Testis (tissue), 2 donors: ENCODE measurements around the gene BZW2.

Experiments used
- POLR2A ChIP-seq: fragments of 450-650 bp; IDR thresholded peaks from one replicate; pipeline ENCODE4 v1.6.1; 2017; ENCODE audit warnings: antibody characterized with exemption, mild to moderate bottlenecking, moderate library complexity
- TF ChIP-seq, protein P1 (sequence below), 3 experiments: fragments of 450-650 bp in 2 of 3; fragments of 200-600 bp in 1 of 3; sonication (generic) in 1 of 3; IDR thresholded peaks; one replicate each; pipeline ENCODE4 v1.5.1; 2016 to 2019; ENCODE audit warnings: antibody characterized with exemption in 3 of 3, mild to moderate bottlenecking in 2 of 3, moderate library complexity in 1 of 3

DNA sequence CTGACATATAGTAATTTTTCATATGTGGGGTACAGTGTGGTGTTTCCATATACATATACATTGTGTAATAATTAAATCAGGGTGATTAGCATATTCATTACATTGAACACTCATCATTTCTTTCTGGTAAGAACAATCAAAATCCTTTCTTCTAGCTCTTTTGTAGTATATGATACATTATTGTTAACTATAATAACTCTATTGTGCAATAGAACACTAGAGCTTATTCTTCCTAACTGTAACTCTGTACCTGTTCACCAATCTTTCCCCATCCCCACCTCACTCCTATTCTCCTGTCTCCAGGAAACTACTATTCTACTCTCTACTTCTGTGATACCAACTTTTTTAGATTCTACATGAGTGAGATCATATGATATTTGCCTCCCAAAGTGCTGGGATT lies 9.4 kb downstream of the BZW2 start:
- TF ChIP-seq, protein P1, sequence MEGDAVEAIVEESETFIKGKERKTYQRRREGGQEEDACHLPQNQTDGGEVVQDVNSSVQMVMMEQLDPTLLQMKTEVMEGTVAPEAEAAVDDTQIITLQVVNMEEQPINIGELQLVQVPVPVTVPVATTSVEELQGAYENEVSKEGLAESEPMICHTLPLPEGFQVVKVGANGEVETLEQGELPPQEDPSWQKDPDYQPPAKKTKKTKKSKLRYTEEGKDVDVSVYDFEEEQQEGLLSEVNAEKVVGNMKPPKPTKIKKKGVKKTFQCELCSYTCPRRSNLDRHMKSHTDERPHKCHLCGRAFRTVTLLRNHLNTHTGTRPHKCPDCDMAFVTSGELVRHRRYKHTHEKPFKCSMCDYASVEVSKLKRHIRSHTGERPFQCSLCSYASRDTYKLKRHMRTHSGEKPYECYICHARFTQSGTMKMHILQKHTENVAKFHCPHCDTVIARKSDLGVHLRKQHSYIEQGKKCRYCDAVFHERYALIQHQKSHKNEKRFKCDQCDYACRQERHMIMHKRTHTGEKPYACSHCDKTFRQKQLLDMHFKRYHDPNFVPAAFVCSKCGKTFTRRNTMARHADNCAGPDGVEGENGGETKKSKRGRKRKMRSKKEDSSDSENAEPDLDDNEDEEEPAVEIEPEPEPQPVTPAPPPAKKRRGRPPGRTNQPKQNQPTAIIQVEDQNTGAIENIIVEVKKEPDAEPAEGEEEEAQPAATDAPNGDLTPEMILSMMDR (IDR thresholded peaks at IDR 0.05): no peak
- TF ChIP-seq POLR2A: no peak
